GM12892 (cell line): ENCODE data around the gene GPR42.

Experiments
- POLR2AphosphoS5 ChIP-seq: IDR thresholded peaks from 2 replicates; pipeline ENCODE4 v1.6.1; 2011; ENCODE audit warnings: low read depth, low read length, control low read depth
- TAF1 ChIP-seq: IDR thresholded peaks from 2 replicates; pipeline ENCODE4 v1.6.1; 2011; ENCODE audit warnings: low read depth, mild to moderate bottlenecking, control low read depth, low read length, borderline replicate concordance

DNA sequence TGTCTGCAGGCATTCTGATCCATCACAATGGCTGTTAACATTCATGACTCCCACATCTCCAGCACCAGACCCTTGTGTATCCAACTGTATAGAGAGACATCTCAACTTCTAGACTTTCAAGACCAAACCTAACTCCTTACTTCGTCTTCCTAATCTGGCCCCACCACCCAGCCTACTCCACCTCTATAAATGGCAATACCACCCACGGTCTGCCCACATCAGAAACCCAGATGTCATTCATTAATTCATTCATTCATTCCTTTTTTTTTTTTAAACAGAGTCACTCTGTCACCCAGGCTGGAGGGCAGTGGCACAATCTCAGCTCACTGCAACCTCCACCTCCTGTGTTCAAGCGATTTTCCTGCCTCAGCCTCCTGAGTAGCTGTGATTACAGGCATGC is 10.4 kb downstream of the GPR42 start:
- no peak for TF ChIP-seq POLR2AphosphoS5
- TF ChIP-seq TAF1, result no peak
